Esophagus squamous epithelium (tissue), 4 donors: ENCODE results near the gene GPR142.

ENCODE experiments used
- POLR2A ChIP-seq, 4 donors: fragments of 450-650 bp; IDR thresholded peaks; one replicate each; pipeline ENCODE4 v1.6.1; 2017; ENCODE audit warnings: antibody characterized with exemption in 4 of 4, mild to moderate bottlenecking in 4 of 4, moderate library complexity in 3 of 4
- TF ChIP-seq, protein P1 (sequence below), 6 experiments: fragments of 450-650 bp in 4 of 6; fragments of 200-600 bp in 2 of 6; sonication (generic) in 2 of 6; IDR thresholded peaks; one replicate each; pipeline ENCODE4 v1.5.1; 2016 to 2019; ENCODE audit warnings: antibody characterized with exemption in 6 of 6, mild to moderate bottlenecking in 4 of 6, moderate library complexity in 4 of 6

GRCh38 chr17:74394275-74394950 is 27.1 kb downstream of the GPR142 start:
- TF ChIP-seq, protein P1, sequence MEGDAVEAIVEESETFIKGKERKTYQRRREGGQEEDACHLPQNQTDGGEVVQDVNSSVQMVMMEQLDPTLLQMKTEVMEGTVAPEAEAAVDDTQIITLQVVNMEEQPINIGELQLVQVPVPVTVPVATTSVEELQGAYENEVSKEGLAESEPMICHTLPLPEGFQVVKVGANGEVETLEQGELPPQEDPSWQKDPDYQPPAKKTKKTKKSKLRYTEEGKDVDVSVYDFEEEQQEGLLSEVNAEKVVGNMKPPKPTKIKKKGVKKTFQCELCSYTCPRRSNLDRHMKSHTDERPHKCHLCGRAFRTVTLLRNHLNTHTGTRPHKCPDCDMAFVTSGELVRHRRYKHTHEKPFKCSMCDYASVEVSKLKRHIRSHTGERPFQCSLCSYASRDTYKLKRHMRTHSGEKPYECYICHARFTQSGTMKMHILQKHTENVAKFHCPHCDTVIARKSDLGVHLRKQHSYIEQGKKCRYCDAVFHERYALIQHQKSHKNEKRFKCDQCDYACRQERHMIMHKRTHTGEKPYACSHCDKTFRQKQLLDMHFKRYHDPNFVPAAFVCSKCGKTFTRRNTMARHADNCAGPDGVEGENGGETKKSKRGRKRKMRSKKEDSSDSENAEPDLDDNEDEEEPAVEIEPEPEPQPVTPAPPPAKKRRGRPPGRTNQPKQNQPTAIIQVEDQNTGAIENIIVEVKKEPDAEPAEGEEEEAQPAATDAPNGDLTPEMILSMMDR (IDR thresholded peaks at IDR 0.05): no peak
- TF ChIP-seq POLR2A (IDR thresholded peaks at IDR 0.05): no peak
